Measurements from ENCODE around the gene TBL1XR1. TPM values are rescaled to one million over a fixed set of nuclear protein-coding genes. Genes with fewer than 3 reads are reported as not detected.

Gene TBL1XR1
- total and polyA plus RNA-seq, 2 experiments from 2014 or later: 30.2 to 165 TPM

DNA sequence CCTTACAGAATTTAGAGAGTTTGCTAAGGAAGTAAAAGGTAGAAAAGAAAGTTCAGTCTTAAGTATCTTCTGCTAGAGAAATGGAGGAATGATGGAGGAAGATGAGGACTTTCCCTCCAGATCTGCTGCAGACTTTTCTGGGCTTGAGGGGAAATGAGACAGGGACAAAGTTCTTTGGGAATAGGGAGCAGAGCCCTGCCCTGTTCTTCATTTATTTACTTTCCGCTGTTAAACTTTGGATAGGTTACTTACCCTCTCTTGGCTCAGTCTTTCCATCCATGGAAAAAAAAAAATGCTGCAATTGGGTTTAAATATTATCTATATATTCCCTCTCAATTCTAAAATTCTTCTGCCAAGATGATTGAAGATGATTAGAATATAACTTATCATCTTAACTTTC lies 202.9 kb downstream of the TBL1XR1 start:
- H2AFZ ChIP-seq: no peak overlapping the region
- 91% methylated on average over 1 of the region's 1 CpG for WGBS (ENCODE audit: low lambda C conversion rate, missing lambda C conversion rate)
- DNase-seq (ENCODE audit: low spot score): no peak
- no peaks in the 10 kb centered on the region for H3K36me3 ChIP-seq (replicated peaks; ENCODE audit: insufficient read depth, low read depth)
- no peaks in the 10 kb centered on the region for H3K79me2 ChIP-seq
- H3K4me2 ChIP-seq: no peak overlapping the region
- no peaks in the 10 kb centered on the region for H3K27me3 ChIP-seq
- no peak overlapping the region for H3K4me3 ChIP-seq
- TF ChIP-seq CTCF (IDR thresholded peaks at IDR 0.05; ENCODE audit: poor library complexity) (no peak), EZH2phosphoT487 (IDR thresholded peaks at IDR 0.05; ENCODE audit: low read depth, severe bottlenecking, unreplicated experiment) (no peak), EZH2 (IDR thresholded peaks at IDR 0.05; ENCODE audit: borderline replicate concordance) (no peak)
- no peaks in the 10 kb centered on the region for H3K4me1 ChIP-seq (ENCODE audit: insufficient read depth)
- no peaks in the 10 kb centered on the region for H3K9me3 ChIP-seq (ENCODE audit: low read depth)
- no peaks in the 10 kb centered on the region for H3K9me2 ChIP-seq (replicated peaks; ENCODE audit: insufficient read depth)
- H3K27ac ChIP-seq: no peak overlapping the region
- no peaks in the 10 kb centered on the region for H4K20me1 ChIP-seq (ENCODE audit: insufficient read depth, poor library complexity, severe bottlenecking)

- 88% methylated on average over 3 of the region's 3 CpGs for WGBS (ENCODE audit: low lambda C conversion rate, missing lambda C conversion rate)
- peaks cover 6% of the 10 kb centered on the region for H3K4me1 ChIP-seq (ENCODE audit: insufficient read depth)
- no peaks in the 10 kb centered on the region for H3K9me3 ChIP-seq (ENCODE audit: low read depth)
- H4K20me1 ChIP-seq (ENCODE audit: insufficient read depth, poor library complexity, severe bottlenecking): no peaks in the 10 kb centered on the region
- H3K36me3 ChIP-seq (replicated peaks; ENCODE audit: insufficient read depth, low read depth): no peaks in the 10 kb centered on the region
- H3K79me2 ChIP-seq: no peaks in the 10 kb centered on the region
- DNase-seq (ENCODE audit: low spot score): no peak
- H3K4me2 ChIP-seq: no peak overlapping the region
- no peak overlapping the region for H3K27ac ChIP-seq
- H3K9me2 ChIP-seq (replicated peaks; ENCODE audit: insufficient read depth): no peaks in the 10 kb centered on the region
- no peak overlapping the region for H3K4me3 ChIP-seq
- TF ChIP-seq EZH2phosphoT487 (IDR thresholded peaks at IDR 0.05; ENCODE audit: low read depth, severe bottlenecking, unreplicated experiment) (no peak), EZH2 (IDR thresholded peaks at IDR 0.05; ENCODE audit: borderline replicate concordance) (no peak)
- H2AFZ ChIP-seq: no peak overlapping the region
- no peaks in the 10 kb centered on the region for H3K27me3 ChIP-seq
Measured at GRCh38 chr3:176992978-176993377, 204.3 kb downstream of the TBL1XR1 start.

GRCh38 chr3:176992565-176992964 lies 204.7 kb downstream of the TBL1XR1 start:
- DNase-seq (ENCODE audit: low spot score): no peak
- TF ChIP-seq EZH2 (IDR thresholded peaks at IDR 0.05; ENCODE audit: borderline replicate concordance) (no peak), EZH2phosphoT487 (IDR thresholded peaks at IDR 0.05; ENCODE audit: low read depth, severe bottlenecking, unreplicated experiment) (no peak), CTCF (IDR thresholded peaks at IDR 0.05; ENCODE audit: poor library complexity) (no peak)
- 96% methylated on average over 9 of the region's 11 CpGs for WGBS (ENCODE audit: low lambda C conversion rate, missing lambda C conversion rate)
- no peaks in the 10 kb centered on the region for H3K27me3 ChIP-seq
- H3K36me3 ChIP-seq (replicated peaks; ENCODE audit: insufficient read depth, low read depth): no peaks in the 10 kb centered on the region
- no peak overlapping the region for H3K27ac ChIP-seq
- no peaks in the 10 kb centered on the region for H3K9me3 ChIP-seq (ENCODE audit: low read depth)
- H4K20me1 ChIP-seq (ENCODE audit: insufficient read depth, poor library complexity, severe bottlenecking): no peaks in the 10 kb centered on the region
- no peaks in the 10 kb centered on the region for H3K79me2 ChIP-seq
- H3K4me1 ChIP-seq (ENCODE audit: insufficient read depth): peaks cover 7% of the 10 kb centered on the region
- no peak overlapping the region for H2AFZ ChIP-seq
- H3K9me2 ChIP-seq (replicated peaks; ENCODE audit: insufficient read depth): no peaks in the 10 kb centered on the region
- no peak overlapping the region for H3K4me3 ChIP-seq
- H3K4me2 ChIP-seq: no peak overlapping the region

GRCh38 chr3:176988795-176989194 lies 208.5 kb downstream of the TBL1XR1 start:
- H3K36me3 ChIP-seq (replicated peaks; ENCODE audit: insufficient read depth, low read depth): no peaks in the 10 kb centered on the region
- no peaks in the 10 kb centered on the region for H3K79me2 ChIP-seq
- peaks cover 7% of the 10 kb centered on the region for H3K4me1 ChIP-seq (ENCODE audit: insufficient read depth)
- no peaks in the 10 kb centered on the region for H4K20me1 ChIP-seq (ENCODE audit: insufficient read depth, poor library complexity, severe bottlenecking)
- H3K27ac ChIP-seq: no peak overlapping the region
- WGBS (ENCODE audit: low lambda C conversion rate, missing lambda C conversion rate): 50% methylated on average over 3 of the region's 3 CpGs
- no peak for DNase-seq (ENCODE audit: low spot score)
- H3K27me3 ChIP-seq: no peaks in the 10 kb centered on the region
- H2AFZ ChIP-seq: no peak overlapping the region
- no peaks in the 10 kb centered on the region for H3K9me2 ChIP-seq (replicated peaks; ENCODE audit: insufficient read depth)
- TF ChIP-seq CTCF (IDR thresholded peaks at IDR 0.05; ENCODE audit: poor library complexity) (no peak), EZH2 (IDR thresholded peaks at IDR 0.05; ENCODE audit: borderline replicate concordance) (no peak), EZH2phosphoT487 (IDR thresholded peaks at IDR 0.05; ENCODE audit: low read depth, severe bottlenecking, unreplicated experiment) (no peak)
- H3K9me3 ChIP-seq (ENCODE audit: low read depth): no peaks in the 10 kb centered on the region
- H3K4me3 ChIP-seq: no peak overlapping the region
- no peak overlapping the region for H3K4me2 ChIP-seq
